Keratinocyte (primary cell): ENCODE data around the gene SLC26A3.

Experiments used
- CTCF ChIP-seq, 3 experiments: IDR thresholded peaks in 1 of 3; conservative IDR thresholded peaks in 1 of 3; optimal IDR thresholded peaks in 1 of 3; 2 replicates in 2 of 3; 3 replicates in 1 of 3; pipeline versions ENCODE3 to v1.5.1; 2011; ENCODE audit warnings: low read length in 3 of 3, mild to moderate bottlenecking in 3 of 3, moderate library complexity in 2 of 3, control low read depth in 1 of 3, inconsistent platforms in 1 of 3; ENCODE audit not compliant: insufficient read depth in 2 of 3; ENCODE audit errors: extremely low read depth in 1 of 3
- EZH2 ChIP-seq: IDR thresholded peaks from one replicate; pipeline ENCODE4 v1.6.1; 2012; ENCODE audit warnings: inconsistent platforms, mild to moderate bottlenecking, low read length, moderate library complexity

GRCh38 chr7:107785170-107785569 is 17.9 kb downstream of the SLC26A3 start:
- TF ChIP-seq CTCF (optimal IDR thresholded peaks at IDR 0.05 in 1 of 3, IDR thresholded peaks at IDR 0.05 in 1 of 3, conservative IDR thresholded peaks at IDR 0.05 in 1 of 3; ENCODE audit: extremely low read depth in 1 of 3, insufficient read depth in 2 of 3, low read length in 3 of 3) (no peak), EZH2 (no peak)
